ENCODE measurements around the gene TEDC1.

The TEDC1 gene

DNA sequence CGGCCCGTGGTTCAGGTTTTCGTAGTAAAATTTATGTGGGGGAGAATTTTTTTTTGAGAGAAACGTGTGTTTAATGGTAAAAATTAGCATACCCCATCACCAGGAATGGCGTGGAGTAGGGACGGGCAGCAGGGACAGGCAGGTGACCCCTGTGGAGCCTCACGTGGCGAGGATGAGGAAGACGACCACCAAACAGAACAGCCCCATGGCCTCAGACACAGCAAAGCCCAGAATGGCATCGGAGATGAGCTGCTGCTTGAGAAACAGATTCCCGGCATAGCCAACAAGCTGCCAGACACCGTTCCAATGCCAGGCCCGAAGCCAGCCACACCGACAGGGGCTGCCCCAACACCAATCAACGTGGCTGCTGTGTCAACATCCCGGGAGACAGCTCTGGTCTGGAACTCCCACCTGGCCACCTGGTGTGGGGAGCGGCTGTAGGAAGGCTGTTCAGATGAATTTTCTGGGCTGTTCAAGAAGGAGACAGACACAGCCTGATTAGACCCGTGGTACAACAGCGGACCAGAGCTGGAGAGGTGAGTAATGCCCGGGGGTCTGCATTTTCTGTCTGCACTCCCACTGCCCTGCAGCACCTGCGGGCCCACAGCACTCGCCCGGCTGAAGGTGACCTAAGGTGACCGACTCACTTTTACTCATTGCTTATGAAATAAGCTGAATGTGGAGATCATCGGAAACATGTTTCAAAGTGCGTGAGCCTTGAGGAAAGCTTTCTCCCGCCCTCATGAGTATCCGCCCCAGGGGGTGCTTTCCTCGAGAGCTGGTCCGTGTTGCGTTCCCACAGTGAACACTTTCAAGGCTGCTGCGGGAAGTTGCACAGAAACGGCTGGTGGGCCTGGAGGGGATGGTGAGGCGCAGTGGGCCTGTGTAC lies 45.9 kb downstream of the TEDC1 start:
- TF ChIP-seq, protein P1, sequence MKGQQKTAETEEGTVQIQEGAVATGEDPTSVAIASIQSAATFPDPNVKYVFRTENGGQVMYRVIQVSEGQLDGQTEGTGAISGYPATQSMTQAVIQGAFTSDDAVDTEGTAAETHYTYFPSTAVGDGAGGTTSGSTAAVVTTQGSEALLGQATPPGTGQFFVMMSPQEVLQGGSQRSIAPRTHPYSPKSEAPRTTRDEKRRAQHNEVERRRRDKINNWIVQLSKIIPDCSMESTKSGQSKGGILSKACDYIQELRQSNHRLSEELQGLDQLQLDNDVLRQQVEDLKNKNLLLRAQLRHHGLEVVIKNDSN (IDR thresholded peaks at IDR 0.05): no peak
- TF ChIP-seq EGR1 (IDR thresholded peaks at IDR 0.05) (no peak), TEAD4 (IDR thresholded peaks at IDR 0.05) (no peak), CREB1 (IDR thresholded peaks at IDR 0.05; ENCODE audit: low read depth) (no peak), TAF1 (IDR thresholded peaks at IDR 0.05; ENCODE audit: low read depth) (no peak), EP300 (IDR thresholded peaks at IDR 0.05; ENCODE audit: borderline replicate concordance) (no peak), YY1 (IDR thresholded peaks at IDR 0.05; ENCODE audit: low read depth) (no peak)
- TF ChIP-seq, protein P2, sequence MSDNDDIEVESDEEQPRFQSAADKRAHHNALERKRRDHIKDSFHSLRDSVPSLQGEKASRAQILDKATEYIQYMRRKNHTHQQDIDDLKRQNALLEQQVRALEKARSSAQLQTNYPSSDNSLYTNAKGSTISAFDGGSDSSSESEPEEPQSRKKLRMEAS (IDR thresholded peaks at IDR 0.05): no peak

DNA sequence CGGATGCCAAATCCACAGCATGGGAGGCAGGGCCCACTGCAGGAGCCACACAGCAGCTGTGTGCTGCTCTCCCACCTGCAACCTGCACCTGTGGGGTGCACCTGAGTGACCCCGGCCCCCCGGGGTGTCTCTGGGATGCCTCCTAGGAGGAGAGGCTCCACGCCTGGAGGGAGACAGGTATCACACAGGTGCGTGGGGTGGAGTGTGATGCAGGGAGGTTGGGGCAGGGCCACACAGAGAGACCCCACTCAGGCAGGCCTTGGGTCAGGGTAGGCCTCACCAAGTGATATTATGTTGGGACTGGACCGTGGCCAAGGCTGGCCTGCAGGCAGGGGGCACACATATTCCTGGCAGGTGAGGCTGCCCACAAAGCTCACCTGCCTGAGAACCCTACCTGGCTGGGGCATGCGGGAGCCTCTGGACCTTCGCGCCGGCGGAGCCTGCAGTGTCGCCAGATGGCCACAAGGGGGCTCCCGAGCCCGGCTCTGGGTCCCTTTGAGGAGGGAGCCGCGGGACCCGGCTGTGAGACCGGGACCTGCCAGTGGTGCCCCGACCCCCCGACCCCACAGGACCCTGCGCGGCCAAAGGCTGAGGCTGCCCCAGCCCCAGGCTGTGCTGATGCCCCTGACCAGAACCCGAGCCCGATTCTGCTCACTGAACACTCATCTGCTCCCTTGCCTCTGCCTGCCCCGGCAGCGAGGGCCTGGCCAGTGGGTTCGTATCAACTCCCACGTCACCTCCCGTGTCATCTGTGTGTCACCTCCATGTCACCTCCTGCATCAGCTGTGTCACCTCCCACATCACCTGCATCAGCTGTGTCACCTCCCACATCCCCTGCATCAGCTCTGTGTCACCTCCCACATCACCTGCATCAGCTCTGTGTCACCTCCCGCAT lies 46.8 kb downstream of the TEDC1 start:
- TF ChIP-seq NFIC (IDR thresholded peaks at IDR 0.05): no peak
- TF ChIP-seq, protein P2 (IDR thresholded peaks at IDR 0.05): no peak
- TF ChIP-seq TCF12 (IDR thresholded peaks at IDR 0.05; ENCODE audit: low read depth): no peak
- peak; percentile 56 for TF ChIP-seq RAD21 (IDR thresholded peaks at IDR 0.05; ENCODE audit: low read depth)
- no peak for TF ChIP-seq TEAD4 (IDR thresholded peaks at IDR 0.05)
- TF ChIP-seq EP300 (IDR thresholded peaks at IDR 0.05; ENCODE audit: borderline replicate concordance): no peak

DNA sequence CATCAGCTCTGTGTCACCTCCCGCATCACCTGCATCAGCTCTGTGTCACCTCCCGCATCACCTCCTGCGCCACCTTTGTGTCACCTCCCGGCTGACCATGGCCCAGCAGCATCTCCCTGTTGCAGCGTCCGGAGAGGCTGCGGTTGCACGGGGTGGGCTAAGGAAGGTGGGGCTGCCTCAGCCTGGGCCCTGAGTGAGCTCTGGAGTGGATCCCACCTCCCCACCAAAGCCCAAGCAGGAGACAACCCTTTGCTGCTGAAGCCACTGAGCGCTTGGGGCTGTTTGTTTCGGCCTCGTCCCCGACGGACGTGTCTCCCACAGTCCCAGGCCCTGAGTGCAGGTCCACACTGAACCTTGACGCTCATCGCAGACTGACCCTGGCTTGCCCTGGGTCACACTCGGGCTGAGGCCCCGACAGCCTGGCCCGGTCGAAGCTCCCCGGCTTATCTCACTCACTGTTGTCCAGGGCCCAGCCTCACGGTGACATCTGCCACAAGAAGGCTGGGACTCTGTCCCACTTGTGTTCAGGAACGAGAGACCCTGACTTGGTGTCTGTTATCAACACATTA lies 47.5 kb downstream of the TEDC1 start:
- TF ChIP-seq, protein P3, sequence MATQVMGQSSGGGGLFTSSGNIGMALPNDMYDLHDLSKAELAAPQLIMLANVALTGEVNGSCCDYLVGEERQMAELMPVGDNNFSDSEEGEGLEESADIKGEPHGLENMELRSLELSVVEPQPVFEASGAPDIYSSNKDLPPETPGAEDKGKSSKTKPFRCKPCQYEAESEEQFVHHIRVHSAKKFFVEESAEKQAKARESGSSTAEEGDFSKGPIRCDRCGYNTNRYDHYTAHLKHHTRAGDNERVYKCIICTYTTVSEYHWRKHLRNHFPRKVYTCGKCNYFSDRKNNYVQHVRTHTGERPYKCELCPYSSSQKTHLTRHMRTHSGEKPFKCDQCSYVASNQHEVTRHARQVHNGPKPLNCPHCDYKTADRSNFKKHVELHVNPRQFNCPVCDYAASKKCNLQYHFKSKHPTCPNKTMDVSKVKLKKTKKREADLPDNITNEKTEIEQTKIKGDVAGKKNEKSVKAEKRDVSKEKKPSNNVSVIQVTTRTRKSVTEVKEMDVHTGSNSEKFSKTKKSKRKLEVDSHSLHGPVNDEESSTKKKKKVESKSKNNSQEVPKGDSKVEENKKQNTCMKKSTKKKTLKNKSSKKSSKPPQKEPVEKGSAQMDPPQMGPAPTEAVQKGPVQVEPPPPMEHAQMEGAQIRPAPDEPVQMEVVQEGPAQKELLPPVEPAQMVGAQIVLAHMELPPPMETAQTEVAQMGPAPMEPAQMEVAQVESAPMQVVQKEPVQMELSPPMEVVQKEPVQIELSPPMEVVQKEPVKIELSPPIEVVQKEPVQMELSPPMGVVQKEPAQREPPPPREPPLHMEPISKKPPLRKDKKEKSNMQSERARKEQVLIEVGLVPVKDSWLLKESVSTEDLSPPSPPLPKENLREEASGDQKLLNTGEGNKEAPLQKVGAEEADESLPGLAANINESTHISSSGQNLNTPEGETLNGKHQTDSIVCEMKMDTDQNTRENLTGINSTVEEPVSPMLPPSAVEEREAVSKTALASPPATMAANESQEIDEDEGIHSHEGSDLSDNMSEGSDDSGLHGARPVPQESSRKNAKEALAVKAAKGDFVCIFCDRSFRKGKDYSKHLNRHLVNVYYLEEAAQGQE (IDR thresholded peaks at IDR 0.05; ENCODE audit: low read depth): no peak
- no peak for TF ChIP-seq TEAD4 (IDR thresholded peaks at IDR 0.05)
- TF ChIP-seq FOXM1 (IDR thresholded peaks at IDR 0.05; ENCODE audit: borderline replicate concordance, low read depth): no peak
- no peak for TF ChIP-seq EGR1 (IDR thresholded peaks at IDR 0.05)
- TF ChIP-seq TAF1 (IDR thresholded peaks at IDR 0.05; ENCODE audit: low read depth): no peak
- TF ChIP-seq NFIC (IDR thresholded peaks at IDR 0.05): no peak
- TF ChIP-seq TCF12 (IDR thresholded peaks at IDR 0.05; ENCODE audit: low read depth): no peak
- no peak for TF ChIP-seq RAD21 (IDR thresholded peaks at IDR 0.05; ENCODE audit: low read depth)
- TF ChIP-seq YY1 (IDR thresholded peaks at IDR 0.05; ENCODE audit: low read depth): no peak
- TF ChIP-seq, protein P1 (IDR thresholded peaks at IDR 0.05): no peak
- TF ChIP-seq CEBPB (IDR thresholded peaks at IDR 0.05): no peak
- no peak for TF ChIP-seq ZBTB7A (IDR thresholded peaks at IDR 0.05; ENCODE audit: low read depth)
- TF ChIP-seq CREB1 (IDR thresholded peaks at IDR 0.05; ENCODE audit: low read depth): no peak
- no peak for TF ChIP-seq EP300 (IDR thresholded peaks at IDR 0.05; ENCODE audit: borderline replicate concordance)
- TF ChIP-seq, protein P2 (IDR thresholded peaks at IDR 0.05): no peak

DNA sequence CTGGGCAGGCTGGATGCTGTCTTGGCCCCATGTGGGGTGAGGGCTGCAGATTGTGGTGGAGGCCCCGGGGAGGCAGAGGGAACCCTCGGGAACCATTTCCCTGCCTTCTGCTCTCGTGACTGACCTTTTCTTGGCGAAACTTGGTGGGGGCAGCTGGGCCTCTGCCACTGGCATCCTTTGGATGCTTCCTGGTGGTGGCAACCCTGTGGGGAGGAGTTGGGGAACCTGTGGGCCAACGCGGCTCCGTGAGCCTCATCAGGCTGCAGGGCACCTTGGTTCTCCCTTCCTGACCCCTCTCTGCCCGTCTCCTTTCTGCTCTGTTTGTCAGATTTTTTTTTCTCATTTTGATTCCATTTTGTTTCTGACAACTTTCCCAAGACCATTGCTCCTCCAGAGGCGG lies 49.8 kb downstream of the TEDC1 start:
- TF ChIP-seq TEAD4 (IDR thresholded peaks at IDR 0.05) (no peak), FOXM1 (IDR thresholded peaks at IDR 0.05; ENCODE audit: borderline replicate concordance, low read depth) (no peak), EP300 (IDR thresholded peaks at IDR 0.05; ENCODE audit: borderline replicate concordance) (no peak), TCF12 (IDR thresholded peaks at IDR 0.05; ENCODE audit: low read depth) (no peak)

DNA sequence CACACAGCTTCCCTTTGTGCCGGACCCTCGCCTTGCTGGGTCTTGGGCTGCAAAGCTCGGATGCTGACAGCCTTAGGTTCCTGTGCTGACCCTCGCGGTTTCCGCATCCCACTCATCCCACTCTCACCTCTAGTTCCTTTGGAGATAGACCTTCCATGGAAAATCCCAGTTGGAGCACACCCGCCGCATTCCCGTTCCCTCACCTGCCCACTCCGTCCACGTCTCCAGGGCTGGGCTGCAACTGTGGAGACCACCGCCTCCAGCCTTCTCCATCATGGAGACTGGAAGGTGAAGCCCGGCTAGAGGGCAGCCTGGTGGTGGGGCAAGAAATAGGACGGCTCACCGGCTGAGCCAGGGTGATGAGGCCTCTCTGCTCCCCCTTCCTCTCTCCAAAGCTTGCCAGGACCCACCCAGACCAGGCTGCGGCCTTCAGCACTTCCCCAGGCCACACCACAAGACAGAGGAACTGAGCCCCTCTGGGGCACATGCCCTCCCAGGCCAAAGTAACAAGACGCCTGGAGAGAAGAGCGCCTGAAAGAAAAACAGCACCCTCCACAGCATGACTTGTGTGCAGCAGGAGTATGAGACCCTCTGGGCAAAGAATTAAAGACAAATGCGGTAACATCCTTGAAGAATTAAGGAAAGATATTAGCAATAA lies 50.3 kb downstream of the TEDC1 start:
- TF ChIP-seq, protein P1 (IDR thresholded peaks at IDR 0.05): no peak
- TF ChIP-seq, protein P3 (IDR thresholded peaks at IDR 0.05; ENCODE audit: low read depth): no peak
- TF ChIP-seq EP300 (IDR thresholded peaks at IDR 0.05; ENCODE audit: borderline replicate concordance): no peak
- no peak for TF ChIP-seq ZBTB7A (IDR thresholded peaks at IDR 0.05; ENCODE audit: low read depth)
- no peak for TF ChIP-seq CREB1 (IDR thresholded peaks at IDR 0.05; ENCODE audit: low read depth)
- TF ChIP-seq YY1 (IDR thresholded peaks at IDR 0.05; ENCODE audit: low read depth): no peak
- no peak for TF ChIP-seq CEBPB (IDR thresholded peaks at IDR 0.05)
